ENCODE data around the gene GPC3. TPM values are rescaled to one million over a fixed set of nuclear protein-coding genes. Genes with fewer than 3 reads are reported as not detected.
A peak's percentile ranks its signal among the peaks of the same experiment; 100 is the strongest.

The GPC3 gene
- total RNA-seq, 1 donor, result not detected

- TF ChIP-seq CTCF (IDR thresholded peaks at IDR 0.05; ENCODE audit: insufficient read depth, low read length), result no peak
- H3K4me3 ChIP-seq (ENCODE audit: low read depth, low read length), result no peak overlapping the region
- DNase-seq (ENCODE audit: low read depth), result no peak
Observed at GRCh38 chrX:133601116-133601515, 384.3 kb downstream of the GPC3 start.

- no peak for TF ChIP-seq CTCF (IDR thresholded peaks at IDR 0.05; ENCODE audit: insufficient read depth, low read length)
- DNase-seq (ENCODE audit: low read depth), result no peak
- H3K4me3 ChIP-seq (ENCODE audit: low read depth, low read length), result no peak overlapping the region
Observed at GRCh38 chrX:133600536-133600935, 384.9 kb downstream of the GPC3 start.

- H3K4me3 ChIP-seq (ENCODE audit: low read depth, low read length), result no peak overlapping the region
- no peak for DNase-seq (ENCODE audit: low read depth)
- TF ChIP-seq CTCF (IDR thresholded peaks at IDR 0.05; ENCODE audit: insufficient read depth, low read length), result no peak
Observed at GRCh38 chrX:133598601-133599335, 386.6 kb downstream of the GPC3 start.

GRCh38 chrX:133594156-133594555 is 391.2 kb downstream of the GPC3 start:
- no peak overlapping the region for H3K4me3 ChIP-seq (ENCODE audit: low read depth, low read length)

GRCh38 chrX:133593531-133593930 is 391.9 kb downstream of the GPC3 start:
- no peak for DNase-seq (ENCODE audit: low read depth)

More at GRCh38 chrX:133594156-133594555, 391.2 kb downstream of the GPC3 start:
- no peak for DNase-seq (ENCODE audit: low read depth)
- TF ChIP-seq CTCF (IDR thresholded peaks at IDR 0.05; ENCODE audit: insufficient read depth, low read length), result no peak

GRCh38 chrX:133590703-133591505 is 394.5 kb downstream of the GPC3 start:
- peak; percentile 39 for DNase-seq (ENCODE audit: low read depth)
- TF ChIP-seq CTCF (IDR thresholded peaks at IDR 0.05; ENCODE audit: insufficient read depth, low read length), result no peak
- H3K4me3 ChIP-seq (ENCODE audit: low read depth, low read length), result no peak overlapping the region

More at GRCh38 chrX:133593531-133593930, 391.9 kb downstream of the GPC3 start:
- TF ChIP-seq CTCF (IDR thresholded peaks at IDR 0.05; ENCODE audit: insufficient read depth, low read length), result no peak
- no peak overlapping the region for H3K4me3 ChIP-seq (ENCODE audit: low read depth, low read length)

All from fibroblast of the aortic adventitia (primary cell).